ENCODE data around the gene ALK.

The ALK gene

DNA sequence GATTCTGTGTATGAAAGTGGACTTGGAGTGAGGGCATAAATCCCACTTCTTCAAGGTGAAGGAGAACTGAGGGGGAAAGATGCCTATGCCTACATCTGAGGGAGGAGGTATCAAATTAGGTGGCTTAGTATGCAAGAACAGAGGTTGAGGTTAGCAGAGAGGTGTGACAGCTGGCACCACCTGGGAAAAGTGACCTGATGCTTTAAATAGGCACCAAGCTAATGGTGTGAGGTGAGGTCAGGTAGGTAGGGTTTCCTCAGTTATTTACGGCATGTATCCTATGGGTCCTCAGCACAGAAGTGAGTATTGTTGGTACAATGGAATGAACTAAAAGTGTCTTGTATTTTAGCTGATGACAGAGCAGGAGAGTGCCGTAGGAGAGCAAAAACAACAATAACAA is 439.0 kb downstream of the ALK start:
- no peak for DNase-seq

DNA sequence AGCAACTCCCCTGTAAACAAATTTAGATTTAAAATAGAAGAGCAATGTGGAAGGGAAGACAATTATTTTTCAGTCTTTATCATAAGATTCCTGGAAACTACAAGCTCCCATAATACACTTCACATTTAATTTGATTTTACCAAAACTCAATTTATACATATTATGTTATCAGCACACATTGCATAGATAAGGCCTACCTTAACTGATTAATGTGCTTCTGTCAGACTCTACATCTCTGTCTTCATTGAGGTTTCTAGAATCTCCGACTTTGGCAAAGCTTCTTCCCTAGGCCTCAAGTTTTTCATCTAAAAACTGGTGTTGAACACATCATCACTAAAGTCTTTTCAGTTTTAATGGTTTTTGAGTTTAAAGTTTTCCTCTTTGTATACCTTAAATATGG is 440.1 kb downstream of the ALK start:
- no peak for DNase-seq

DNA sequence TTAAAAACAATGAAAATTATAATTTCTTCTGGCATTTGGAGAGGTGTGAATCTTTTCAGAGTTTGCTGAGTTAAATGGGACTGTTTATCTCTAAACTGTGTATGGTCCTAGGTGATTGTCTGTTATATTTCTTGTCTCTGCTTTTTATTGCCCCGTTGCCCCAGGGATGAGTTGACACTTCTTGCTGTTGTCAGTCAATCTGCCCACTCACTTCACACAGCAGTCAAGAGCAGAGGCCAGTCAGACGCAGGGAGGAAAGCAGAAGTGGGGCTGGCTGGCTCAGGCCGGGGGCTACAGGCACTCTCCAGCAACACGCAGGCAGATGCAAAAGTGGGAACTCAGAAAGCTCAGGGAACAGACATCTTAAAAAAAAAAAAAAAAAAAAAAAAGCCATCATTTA is 441.0 kb downstream of the ALK start:
- DNase-seq = no peak

DNA sequence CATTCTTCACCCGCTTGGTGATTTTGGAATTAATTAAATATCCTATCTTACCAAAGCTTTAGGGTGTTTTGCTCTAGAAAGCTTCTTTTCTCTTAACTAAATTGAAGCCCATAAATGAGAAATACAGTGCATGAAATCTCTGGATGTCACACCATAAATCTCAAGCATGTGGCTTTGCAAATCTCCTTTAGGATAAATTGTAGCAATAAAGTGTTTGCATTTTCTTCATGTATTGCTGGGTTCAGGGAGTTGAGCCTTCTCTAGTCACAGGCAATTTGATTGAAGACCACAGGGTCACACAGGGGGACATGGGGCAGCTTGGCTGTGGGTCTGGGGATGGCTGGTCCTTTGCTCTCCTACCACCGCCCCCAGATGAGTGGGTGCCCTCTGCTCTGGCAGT is 442.0 kb downstream of the ALK start:
- no peak for DNase-seq

DNA sequence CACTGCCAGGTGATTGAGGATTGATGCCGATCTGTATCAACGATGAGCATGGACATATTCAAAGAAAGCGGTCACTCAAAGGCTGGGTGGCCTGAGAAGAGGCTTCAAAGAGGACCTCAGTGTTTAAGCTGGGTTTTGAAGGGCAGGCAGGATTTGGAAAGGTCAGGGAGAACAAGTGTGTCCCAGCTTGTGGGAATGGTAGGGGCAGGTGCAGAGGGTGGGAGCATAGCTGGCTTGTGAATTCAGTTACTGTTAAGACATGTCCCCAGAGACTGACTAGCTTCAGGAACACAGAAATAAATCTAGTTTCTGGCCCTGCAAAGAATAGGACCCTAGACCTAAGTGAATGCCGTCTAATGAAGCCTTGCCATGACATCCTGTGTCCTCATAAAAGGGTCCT is 442.7 kb downstream of the ALK start:
- DNase-seq = no peak

DNA sequence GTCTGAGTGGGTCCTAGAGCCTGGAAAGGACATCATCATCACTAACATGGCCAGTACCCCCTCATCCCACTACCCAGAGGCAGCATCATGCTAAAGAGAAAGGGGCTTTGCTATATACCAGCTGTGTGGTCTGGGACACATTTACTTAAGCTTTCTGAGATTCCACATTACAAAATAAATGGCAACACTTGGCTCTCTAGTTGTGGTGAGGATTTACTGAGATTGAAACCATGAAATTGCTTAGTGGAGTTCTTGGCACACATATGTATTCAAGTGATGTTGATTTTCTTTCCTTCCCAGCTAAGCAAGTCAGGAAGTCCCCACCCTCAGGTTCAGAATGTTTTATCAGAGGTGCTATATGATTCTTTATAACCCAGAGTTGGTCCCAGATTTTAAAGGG is 444.2 kb downstream of the ALK start:
- DNase-seq = no peak

DNA sequence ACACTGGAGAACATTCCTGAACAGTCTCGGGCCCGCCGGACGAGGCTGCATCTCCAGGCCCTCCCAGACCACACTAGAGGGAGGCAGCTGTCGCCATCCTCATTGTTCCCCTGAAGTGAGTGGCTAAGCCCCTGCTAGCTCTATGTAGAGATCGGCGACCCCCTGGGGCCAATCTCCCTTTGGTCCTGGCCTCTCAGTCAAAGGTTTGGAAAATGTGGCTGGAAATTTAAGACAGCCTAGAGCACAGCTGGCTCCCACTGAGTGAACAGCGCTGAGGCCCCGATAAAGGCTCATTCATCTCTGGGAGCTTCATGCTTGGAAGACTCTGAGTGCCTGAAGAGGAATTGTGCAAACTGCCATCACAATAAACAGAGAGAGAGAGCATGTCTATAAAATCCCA is 445.9 kb downstream of the ALK start:
- no peak for DNase-seq

DNA sequence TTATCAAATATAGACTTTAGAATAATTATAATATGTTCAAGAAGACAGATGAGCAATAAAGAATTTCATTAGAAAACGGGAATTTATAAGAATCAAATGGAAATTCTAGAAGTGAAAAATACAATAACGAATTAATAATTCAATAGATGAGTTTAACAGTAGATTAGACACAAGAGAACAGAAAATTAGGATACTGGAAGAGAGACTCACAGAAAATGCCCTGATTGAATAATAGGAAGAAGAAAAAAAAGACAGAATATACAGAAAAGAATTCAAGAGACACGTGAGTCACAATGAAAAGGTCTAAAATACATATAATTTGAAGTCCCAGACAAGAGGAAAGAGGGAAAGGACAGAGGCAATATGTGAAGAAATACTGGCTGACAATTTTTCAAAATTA is 451.4 kb downstream of the ALK start:
- DNase-seq = no peak

DNA sequence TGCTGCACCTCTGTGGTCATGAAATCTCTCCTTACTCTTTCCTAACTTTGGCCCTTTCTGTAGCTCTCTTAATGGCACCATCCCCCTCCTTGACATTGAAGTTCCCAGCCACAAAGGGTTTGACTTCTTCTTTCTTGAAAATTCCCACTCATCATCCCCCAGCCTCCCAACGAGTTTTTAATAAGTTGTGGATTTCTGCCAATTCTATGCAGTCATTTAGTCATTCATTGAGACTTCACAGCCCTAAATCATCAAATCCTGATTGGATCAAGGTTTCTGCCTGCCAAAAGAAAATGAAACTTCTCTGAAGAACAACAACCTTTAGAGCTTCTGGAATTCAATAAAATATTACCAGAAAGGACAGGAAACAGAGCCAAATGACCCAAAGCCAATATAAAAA is 451.9 kb downstream of the ALK start:
- no peak for DNase-seq

DNA sequence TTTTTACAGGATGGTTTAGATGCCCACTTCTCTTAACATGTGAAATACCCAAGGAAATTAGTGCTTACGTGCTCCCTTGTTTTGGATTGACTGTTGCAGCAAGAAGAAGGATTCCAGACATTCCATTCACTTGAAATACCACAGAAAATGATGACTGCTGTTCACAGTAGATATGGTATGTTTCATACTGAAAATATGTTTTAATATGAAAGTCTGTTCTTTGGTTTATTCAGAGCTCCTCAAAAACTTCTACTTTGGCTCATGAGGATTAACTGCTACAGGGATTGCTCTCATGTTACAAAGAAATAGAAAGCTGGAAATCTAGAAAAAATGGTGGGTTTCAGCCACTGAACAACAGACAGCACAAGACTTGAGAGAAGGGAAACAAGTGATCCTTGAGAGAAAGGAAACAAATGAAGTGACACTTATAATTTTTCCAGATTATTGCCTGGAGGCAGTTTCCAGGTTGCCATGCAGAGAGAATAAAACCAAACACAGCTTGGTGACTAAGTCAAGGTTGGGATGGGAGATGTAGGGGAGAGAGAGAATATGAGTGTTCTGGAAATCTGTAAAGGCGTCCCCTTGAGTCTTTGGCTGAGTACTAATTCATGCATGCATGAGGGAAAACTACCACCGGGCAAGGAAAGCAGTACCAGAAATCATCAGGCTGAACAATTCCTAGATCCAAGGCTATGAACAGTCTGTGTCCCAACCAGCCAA is 458.0 kb downstream of the ALK start:
- no peak for DNase-seq

DNA sequence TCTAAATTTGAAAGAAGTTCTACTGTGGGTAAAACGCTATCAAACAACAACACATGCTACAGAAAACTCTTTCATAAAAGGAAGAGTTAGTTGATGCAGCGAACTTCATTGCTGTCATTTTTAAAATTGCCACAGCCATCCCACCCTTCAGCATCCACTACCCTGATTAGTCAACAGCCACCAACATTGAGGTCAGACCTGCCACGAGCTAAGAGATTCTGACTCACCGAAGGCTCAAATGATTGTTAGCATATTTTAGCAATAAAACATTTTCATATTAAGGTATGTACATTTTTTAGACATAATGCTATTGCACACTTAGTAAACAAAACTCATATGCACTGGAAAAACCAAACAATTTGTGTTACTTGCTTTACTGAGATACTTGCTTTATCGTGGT is 459.1 kb downstream of the ALK start:
- no peak for DNase-seq

DNA sequence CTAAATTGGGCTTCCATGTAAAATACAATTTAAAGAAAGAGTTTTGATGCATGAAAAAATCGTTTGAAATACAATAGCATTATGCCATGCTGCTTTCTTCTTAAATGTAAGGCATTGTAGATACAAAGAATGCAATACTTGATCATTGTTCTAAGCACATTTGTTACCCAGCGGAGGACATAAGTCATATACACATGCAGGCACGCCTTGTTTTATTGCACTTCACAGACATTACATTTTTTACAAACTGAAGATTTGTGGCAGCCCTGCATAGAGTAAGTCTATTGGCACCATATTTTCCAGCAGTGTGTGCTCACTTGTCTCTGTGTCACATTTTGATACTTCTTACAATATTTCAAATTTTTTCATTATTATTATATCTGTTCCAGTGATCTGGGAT is 461.2 kb downstream of the ALK start:
- DNase-seq = no peak

DNA sequence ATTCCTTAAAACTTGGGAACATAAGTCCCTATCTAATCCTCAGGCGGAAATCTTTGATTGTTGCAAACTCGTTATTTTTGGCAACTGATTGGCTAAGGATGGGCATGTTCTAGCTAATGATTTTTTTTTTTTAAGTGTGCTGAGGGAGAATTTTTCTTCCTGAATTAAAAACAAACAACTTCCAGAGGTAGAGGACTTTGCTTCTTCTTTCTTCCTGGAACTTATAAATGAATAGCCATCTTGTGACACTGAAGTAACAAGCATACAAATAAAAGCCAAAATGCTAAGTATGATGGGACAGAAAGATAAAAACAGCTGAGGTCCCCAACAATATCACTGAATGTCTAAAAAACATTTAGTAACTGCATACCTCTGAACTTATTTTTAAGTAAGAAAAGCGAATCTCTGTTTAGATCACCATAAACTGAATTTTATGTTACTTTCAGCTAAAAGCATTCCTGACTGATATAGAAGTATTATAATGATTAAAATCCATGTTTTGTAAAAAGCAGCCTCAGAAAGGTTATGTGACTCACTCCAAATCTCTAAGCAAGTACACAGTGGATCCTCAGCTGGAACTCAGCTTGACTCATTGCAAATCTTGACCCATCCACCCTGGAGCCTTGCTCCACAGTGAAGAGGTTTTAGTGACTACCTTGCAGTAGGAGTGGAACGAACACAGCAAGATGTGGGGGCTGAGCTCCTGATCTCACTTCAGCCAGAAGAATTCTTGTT is 461.8 kb downstream of the ALK start:
- DNase-seq = no peak

DNA sequence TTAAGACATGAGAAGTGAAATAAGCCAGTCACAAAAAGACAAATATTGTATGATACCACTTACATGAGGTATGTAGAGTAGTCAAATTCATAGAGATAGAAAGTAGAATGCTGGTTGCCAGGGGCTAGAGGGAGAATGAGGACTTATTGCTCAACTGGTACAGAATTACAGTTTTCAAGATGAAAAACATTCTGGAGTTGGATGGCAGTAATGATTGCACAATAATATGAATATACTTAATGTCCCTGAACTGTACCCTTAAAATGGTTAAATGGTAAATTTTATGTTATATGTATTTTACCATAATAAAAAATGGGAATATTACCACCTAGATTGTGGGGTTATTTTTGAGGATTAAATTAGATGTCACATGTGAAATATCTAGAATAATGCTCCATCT is 465.0 kb downstream of the ALK start:
- DNase-seq = no peak

DNA sequence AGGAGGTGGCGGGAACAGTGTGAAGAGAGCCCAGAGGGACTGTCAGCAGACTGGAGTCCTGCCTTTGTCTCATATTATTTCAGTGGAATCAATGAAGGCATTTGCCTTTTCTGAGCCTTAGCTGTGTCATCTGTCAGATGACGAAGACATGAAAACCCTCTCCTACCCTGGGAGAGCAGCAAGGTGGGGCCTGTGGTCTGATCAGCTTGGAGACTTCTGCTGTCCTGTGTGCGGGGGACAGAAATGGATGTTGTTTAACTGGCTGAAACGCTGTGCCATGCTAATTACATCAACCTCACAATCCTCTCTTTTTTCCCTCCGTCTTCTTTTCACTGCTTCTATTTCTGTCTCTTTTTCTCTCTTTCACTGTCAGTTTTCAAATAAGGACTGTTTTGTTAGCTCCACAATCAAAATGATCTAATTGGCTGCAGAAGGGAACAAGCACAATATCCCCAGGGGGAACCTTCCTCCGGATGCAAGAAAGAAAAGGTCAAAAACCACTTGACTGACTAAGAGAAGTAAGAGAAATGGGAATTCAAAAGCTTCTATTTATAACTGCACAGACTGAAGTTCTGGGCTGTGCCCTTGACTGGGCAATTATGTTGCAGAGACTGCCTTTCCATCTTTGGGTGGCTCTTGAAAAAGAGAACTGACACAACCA is 466.1 kb downstream of the ALK start:
- no peak for DNase-seq

DNA sequence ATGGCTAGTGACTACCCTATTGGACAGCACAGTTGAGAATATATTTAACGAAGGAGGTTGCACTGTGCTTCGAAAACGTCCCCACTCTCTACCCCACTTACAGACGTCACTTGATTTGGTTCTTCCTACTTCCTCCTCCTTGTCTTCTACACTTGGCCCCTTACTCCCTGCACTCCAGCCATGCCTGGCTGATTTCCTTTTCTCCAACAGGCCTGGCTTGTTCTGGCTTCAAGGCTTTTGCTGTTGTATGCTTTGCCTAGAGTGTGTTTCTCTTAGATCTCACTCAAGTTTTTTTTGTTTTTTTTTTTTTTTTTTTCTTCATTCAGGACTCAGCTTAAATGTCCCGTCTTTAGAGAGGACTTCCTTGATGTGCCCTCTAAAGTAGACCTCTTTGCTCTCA is 469.4 kb downstream of the ALK start:
- no peak for DNase-seq

DNA sequence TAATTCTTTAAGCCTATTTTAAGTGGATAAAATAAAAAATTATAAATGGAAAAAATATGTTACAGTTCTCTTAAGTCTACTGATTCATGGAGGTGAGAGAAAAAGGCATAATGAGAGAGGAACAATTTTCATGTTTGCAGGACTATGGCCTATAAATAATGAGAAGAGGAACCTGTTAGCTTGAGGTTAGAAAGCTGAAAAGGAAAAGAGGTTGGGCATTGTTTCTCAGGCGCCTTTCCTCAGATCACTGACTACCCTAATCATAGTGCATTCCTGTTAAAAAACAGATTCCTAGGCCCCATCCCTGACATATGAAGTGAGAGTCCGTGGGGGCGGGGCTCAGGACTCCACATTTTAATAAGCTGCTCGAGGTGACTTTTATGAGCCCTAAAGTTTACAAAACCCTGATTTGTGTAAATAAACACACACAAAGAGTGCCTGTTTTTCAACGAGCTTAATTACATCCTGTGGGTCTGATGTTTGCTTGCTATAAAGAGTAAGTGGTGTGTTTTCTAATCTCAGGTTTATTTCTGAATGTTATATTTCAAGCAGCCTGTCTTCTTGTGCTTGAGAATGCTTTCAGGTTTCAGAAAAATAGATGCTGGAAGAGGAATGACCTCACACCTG is 470.7 kb downstream of the ALK start:
- no peak for DNase-seq

DNA sequence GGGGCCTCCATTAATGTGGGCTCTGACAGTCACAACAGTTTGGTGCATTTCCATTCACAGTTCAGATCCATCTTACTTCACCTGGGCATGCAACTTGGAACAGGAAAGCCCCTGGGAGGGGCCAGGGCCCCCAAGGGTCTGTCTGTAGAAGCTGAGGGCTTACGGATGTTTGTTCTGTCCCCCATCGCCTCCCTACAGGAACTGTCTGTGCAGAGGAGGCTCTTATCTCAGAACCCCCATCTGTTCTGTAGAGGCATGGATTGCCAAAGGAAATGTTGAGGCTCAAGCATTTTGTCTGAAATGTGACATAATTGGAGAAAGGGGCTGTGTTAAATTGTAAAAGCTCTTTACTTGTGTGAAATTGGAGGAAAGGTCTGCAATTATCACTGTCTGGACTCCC is 471.9 kb downstream of the ALK start:
- no peak for DNase-seq

DNA sequence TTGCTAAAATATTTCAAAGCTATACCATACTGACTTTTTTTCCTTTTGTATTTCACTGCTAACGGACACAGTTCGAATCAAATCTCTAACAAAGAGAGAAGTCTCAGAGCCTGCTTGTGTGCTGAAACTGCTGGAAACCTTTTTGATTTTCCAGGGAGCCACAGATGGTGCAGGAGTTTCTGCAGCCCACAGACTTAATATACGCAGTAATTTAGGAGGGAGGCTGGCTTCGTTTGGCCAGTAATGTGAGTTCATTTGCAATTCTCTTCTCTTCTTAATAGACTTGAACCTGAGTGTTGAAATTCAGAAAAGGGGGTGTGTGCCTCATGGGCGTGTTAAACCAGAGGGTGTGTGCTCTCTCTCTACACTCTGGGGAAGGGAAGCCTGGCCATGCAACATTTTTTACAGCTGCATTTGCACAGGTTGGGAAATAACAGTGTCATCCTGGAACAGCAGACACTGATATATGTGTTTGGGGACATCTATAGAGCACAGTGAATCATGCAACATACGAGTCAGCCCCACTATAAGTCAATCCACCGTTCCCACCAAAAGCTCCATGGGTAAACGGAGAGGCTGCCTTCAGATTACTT is 473.2 kb downstream of the ALK start:
- DNase-seq = no peak

DNA sequence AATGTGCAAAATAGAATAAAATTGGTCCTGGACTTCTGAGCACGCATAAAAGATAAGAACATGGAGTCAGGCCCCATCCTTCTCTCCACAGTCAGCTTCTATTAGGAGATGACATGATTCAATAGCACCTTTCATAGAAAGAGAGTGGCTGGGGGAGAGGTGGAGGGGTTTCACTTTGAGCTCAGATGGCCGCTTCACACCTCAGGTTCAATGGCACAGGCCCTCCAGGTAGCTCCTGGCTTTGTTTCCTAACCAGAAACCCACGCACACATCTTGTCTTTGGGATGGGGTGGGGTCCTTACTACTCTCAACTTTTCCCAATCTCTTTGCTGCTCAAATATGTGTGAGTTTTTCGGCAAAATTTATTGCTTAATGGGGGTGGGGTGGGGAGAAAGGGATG is 473.9 kb downstream of the ALK start:
- no peak for DNase-seq

DNA sequence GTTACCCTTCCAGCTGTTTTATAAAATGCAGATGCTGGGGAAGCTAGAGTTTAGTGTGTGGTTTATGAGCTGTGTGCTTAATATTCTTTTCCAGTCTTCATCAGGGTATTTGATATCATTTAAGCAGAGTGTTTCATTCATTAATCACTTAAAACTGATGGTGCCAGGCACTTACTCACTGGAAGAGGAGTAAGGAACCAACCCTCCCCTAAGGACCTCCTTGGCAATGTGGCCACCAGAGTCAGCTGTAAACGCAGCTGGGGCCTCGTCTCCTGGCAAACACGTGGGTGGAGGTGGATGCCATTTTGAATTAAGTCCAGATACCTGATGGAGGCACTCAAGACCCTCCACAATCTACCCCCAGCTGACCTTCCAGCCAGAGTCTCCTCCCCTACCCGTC is 474.5 kb downstream of the ALK start:
- DNase-seq = no peak

DNA sequence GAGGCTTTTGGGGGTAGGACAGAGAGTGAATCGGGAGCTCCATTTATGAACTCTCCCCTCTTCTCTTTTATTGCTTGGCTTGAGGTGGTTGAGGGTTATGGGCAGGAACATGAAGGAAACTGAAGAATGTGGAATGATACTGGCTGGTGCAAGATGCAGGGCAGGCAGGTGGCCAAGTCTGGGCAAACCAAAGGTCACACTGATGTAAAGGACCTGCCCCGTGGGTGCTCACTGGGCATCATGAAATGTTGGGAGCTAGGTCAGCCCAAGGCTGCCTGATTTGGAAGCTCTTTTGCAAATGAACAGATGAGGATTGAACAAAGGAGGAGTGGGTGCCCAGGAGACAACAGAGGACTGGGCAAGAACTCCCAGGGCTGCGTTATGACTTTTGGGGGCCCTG is 477.2 kb downstream of the ALK start:
- DNase-seq = no peak

DNA sequence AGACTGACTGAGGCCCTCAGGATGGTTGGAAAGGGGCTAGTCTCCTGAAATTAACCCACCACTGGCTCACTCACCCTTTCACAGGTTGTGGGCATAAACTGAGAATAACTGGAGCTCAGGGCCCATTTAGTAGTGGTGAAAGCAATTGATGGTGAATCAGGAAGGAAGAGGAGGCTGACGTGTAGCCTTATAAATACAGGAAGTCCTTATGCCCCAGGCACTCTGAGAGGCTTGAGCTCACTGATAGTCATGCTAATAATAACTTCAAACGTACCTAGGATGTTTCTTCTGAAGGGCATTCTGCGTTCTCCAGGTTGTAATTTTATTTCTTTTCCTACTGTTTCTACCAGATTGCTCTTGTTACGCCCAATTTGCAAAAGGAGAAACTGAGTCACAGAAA is 477.8 kb downstream of the ALK start:
- no peak for DNase-seq

DNA sequence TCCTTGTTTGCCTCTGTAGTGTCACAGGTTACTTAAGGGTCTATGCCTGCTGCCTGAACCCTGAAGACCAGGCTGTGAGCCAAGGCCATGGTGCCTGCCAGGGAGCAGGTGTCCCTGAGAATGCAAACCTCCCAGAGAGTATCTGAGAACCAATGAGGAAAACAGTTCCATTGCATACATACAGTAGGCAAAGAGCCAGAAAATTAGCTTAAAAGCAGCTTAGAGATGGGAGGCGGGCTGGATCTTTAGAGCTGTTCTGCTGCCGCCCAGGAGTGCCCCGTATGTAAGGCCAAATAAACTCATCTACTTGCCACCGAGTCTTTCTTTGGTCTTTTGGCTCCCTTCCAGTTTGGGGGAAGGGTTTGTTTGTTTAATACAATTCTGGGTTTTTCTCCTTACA is 478.2 kb downstream of the ALK start:
- no peak for DNase-seq
